Thyroid gland (tissue), 4 donors: ENCODE results near the gene NPAS2.

Experiments used
- CTCF ChIP-seq, 6 experiments: fragments of 200-600 bp in 3 of 6; fragments of 450-650 bp in 3 of 6; sonication (generic) in 3 of 6; IDR thresholded peaks; one replicate each; pipeline ENCODE4 v1.5.1; 2016 to 2019; ENCODE audit warnings: antibody characterized with exemption in 6 of 6, mild to moderate bottlenecking in 2 of 6, inconsistent platforms in 1 of 6, moderate library complexity in 1 of 6
- POLR2A ChIP-seq, 2 donors: fragments of 450-650 bp; IDR thresholded peaks; one replicate each; pipeline ENCODE4 v1.6.1; 2017; ENCODE audit warnings: antibody characterized with exemption in 2 of 2, mild to moderate bottlenecking in 2 of 2, moderate library complexity in 1 of 2

- TF ChIP-seq CTCF (IDR thresholded peaks at IDR 0.05) (no peak), POLR2A (IDR thresholded peaks at IDR 0.05) (no peak)
Observed at GRCh38 chr2:100964222-100964621, 144.3 kb downstream of the NPAS2 start.
